Testis (tissue), 2 donors: Measurements from ENCODE around the gene CDK14.

Source experiments
- CTCF ChIP-seq, 3 experiments: fragments of 450-650 bp in 2 of 3; fragments of 200-600 bp in 1 of 3; sonication (generic) in 1 of 3; IDR thresholded peaks; one replicate each; pipeline ENCODE4 v1.5.1; 2016 to 2019; ENCODE audit warnings: antibody characterized with exemption in 3 of 3, mild to moderate bottlenecking in 2 of 3, moderate library complexity in 1 of 3
- POLR2A ChIP-seq: fragments of 450-650 bp; IDR thresholded peaks from one replicate; pipeline ENCODE4 v1.6.1; 2017; ENCODE audit warnings: antibody characterized with exemption, mild to moderate bottlenecking, moderate library complexity

- TF ChIP-seq CTCF (IDR thresholded peaks at IDR 0.05) (no peak), POLR2A (no peak)
Observed at GRCh38 chr7:90839316-90839715, 243.2 kb downstream of the CDK14 start.
